CD4-positive, alpha-beta T cell treated with Interleukin-17A for 1 hour (primary cell): Measurements from ENCODE around the gene BABAM1.
"Not testable (repeated sequence)": the region's sequence is repeated elsewhere in the genome, so short reads cannot be mapped to it uniquely, and the experiment has no call there.

Experiments
- DNase-seq: peaks from one replicate; pipeline ENCODE4 v3.0.0-alpha.2; 2020

Gene BABAM1

GRCh38 chr19:17243830-17244617 is 23.2 kb upstream of the BABAM1 start:
- no peak for DNase-seq

- peak; percentile 10 for DNase-seq
These were observed 22.4 kb upstream of the BABAM1 start for GRCh38 chr19:17244618-17245534.

- no peak for DNase-seq
These were observed 21.7 kb upstream of the BABAM1 start, which contains the start of gene NR2F6 for GRCh38 chr19:17245535-17245984. Gene NR2F6, minus strand, starts transcription at chr19:17245919. Its CDS starts 699 bp downstream, at chr19:17245220.

- no peak for DNase-seq
These were observed 20.4 kb upstream of the BABAM1 start for GRCh38 chr19:17246681-17247425.

- DNase-seq, result no peak
These were observed 19.0 kb upstream of the BABAM1 start for GRCh38 chr19:17248011-17248776.

GRCh38 chr19:17249887-17250548 is 17.2 kb upstream of the BABAM1 start:
- DNase-seq, result no peak

GRCh38 chr19:17254636-17255035 is 12.6 kb upstream of the BABAM1 start:
- DNase-seq, result no peak

GRCh38 chr19:17255150-17255621 is 12.1 kb upstream of the BABAM1 start:
- no peak for DNase-seq

GRCh38 chr19:17256130-17256529 is 11.1 kb upstream of the BABAM1 start:
- no peak for DNase-seq

- DNase-seq, result no peak
These were observed 8.0 kb upstream of the BABAM1 start for GRCh38 chr19:17259118-17259780.

GRCh38 chr19:17259934-17260333 is 7.3 kb upstream of the BABAM1 start:
- DNase-seq, result no peak

GRCh38 chr19:17260842-17261325 is 6.4 kb upstream of the BABAM1 start:
- DNase-seq, result peak; percentile 91

- no peak for DNase-seq
These were observed 4.7 kb upstream of the BABAM1 start for GRCh38 chr19:17262557-17262956.

- no peak for DNase-seq
These were observed 3.3 kb upstream of the BABAM1 start for GRCh38 chr19:17263712-17264640.

GRCh38 chr19:17264641-17264979 is 2.6 kb upstream of the BABAM1 start, which contains the start of gene USHBP1:
Gene USHBP1, minus strand, starts transcription at chr19:17264745. Its CDS starts 446 bp downstream, at chr19:17264299.
- DNase-seq, result peak; percentile 22

GRCh38 chr19:17266026-17266425 is 1.2 kb upstream of the BABAM1 start:
- DNase-seq, result no peak

- no peak for DNase-seq
These were observed 661 bp upstream of the BABAM1 start for GRCh38 chr19:17266589-17266974.

GRCh38 chr19:17268754-17269153 is 1.5 kb downstream of the BABAM1 start:
- DNase-seq, result no peak

GRCh38 chr19:17274892-17275291 is 7.6 kb downstream of the BABAM1 start:
- not testable (repeated sequence) for DNase-seq
